Smooth muscle cell (in vitro differentiated cells): ENCODE results near the gene FRMD3. TPM values are rescaled to one million over a fixed set of nuclear protein-coding genes. Genes with fewer than 3 reads are reported as not detected.

Experiments used
- DNase-seq: peaks from one replicate; lab custom pipeline; 2025; ENCODE audit not compliant: unreplicated experiment; lab: John Stamatoyannopoulos, UW
- H2AFZ ChIP-seq: fragments of 200-600 bp; sonication (generic); 2 replicates; pipeline ENCODE4 v1.6.0; 2016; ENCODE audit warnings: antibody characterized with exemption, low read depth, mild to moderate bottlenecking
- H3F3A ChIP-seq: fragments of 200-600 bp; sonication (generic); 2 replicates; pipeline ENCODE4 v1.6.0; 2017; ENCODE audit warnings: antibody characterized with exemption, low read depth
- H3K27ac ChIP-seq: fragments of 200-600 bp; sonication (generic); 2 replicates; pipeline ENCODE4 v1.5.1; 2016; ENCODE audit warnings: low read depth, mild to moderate bottlenecking
- H3K27me3 ChIP-seq: fragments of 200-600 bp; sonication (generic); 2 replicates; pipeline ENCODE4 v1.6.1; 2016; ENCODE audit warnings: low read depth, mild to moderate bottlenecking
- H3K36me3 ChIP-seq: fragments of 200-600 bp; sonication (generic); 2 replicates; pipeline ENCODE4 v1.5.1; 2016; ENCODE audit warnings: low read depth
- H3K4me1 ChIP-seq: fragments of 200-600 bp; sonication (generic); 2 replicates; pipeline ENCODE4 v1.5.1; 2016; ENCODE audit warnings: low read depth
- H3K4me2 ChIP-seq: fragments of 200-600 bp; sonication (generic); 2 replicates; pipeline ENCODE4 v1.6.0; 2016; ENCODE audit warnings: mild to moderate bottlenecking
- H3K4me3 ChIP-seq: fragments of 200-600 bp; sonication (generic); 2 replicates; pipeline ENCODE4 v1.5.1; 2016; ENCODE audit warnings: mild to moderate bottlenecking
- H3K79me2 ChIP-seq: fragments of 200-600 bp; sonication (generic); 2 replicates; pipeline ENCODE4 v1.6.0; 2016; ENCODE audit warnings: low read depth, mild to moderate bottlenecking
- H3K9ac ChIP-seq: fragments of 200-600 bp; sonication (generic); 2 replicates; pipeline ENCODE4 v1.6.0; 2016; ENCODE audit warnings: low read depth
- H3K9me3 ChIP-seq: fragments of 200-600 bp; sonication (generic); replicated peaks from 2 replicates; pipeline ENCODE4 v1.5.1; 2016; ENCODE audit warnings: low read depth
- H4K20me1 ChIP-seq: fragments of 200-600 bp; sonication (generic); 2 replicates; pipeline ENCODE4 v1.6.0; 2016; ENCODE audit warnings: low read depth
- WGBS: methylation state at CpG from one replicate; pipeline ENCODE4 v1.1.7; 2016; ENCODE audit warnings: low lambda C conversion rate; 5-methylcytosine and 5-hydroxymethylcytosine counted together
- polyA plus RNA-seq: library from polyadenylated mRNA; unstranded; fragments of >200 nt; fragmentation: Nextera tagmentation; extraction: Ambion mirVana; gene quantifications from 2 replicates; pipeline ENCODE4 v1.2.1, GENCODE V29; 2016
- total RNA-seq: library from RNA; depleted of rRNA; stranded (reverse); fragments of >200 nt; gene quantifications from 2 replicates; pipeline ENCODE4 v1.2.3, GENCODE V29; 2014
- TF ChIP-seq, protein P1 (sequence below): fragments of 200-600 bp; sonication (generic); IDR thresholded peaks from 2 replicates; pipeline ENCODE4 v1.5.1; 2017; ENCODE audit warnings: borderline replicate concordance, mild to moderate bottlenecking, antibody characterized with exemption; ENCODE audit not compliant: insufficient read depth, poor library complexity, severe bottlenecking

The FRMD3 gene
- total and polyA plus RNA-seq, 2 experiments from 2014 or later, result 0.72 to 2.8 TPM

DNA sequence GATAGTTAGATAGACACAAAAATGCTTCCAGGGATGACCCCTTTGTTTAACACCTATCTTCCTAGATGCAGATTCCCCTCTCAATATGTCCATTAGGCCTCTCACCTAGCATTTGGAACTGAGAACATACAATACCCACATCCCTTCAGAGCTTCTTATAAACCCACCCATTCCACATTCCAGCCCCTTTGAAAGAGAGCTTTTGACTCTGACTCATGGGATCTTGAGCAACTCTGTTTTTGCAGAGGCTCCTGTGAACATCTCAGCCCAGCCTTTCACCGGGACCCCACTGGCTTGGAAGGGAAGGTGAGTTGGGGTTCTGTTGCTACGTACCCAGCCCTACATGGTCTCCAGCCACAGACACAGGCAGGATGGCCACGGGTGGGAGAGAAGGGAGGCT, 195.5 kb downstream of the FRMD3 start:
- Histone ChIP-seq H4K20me1 (no peaks in the 10 kb centered on the region), H2AFZ (no peak overlapping the region), H3K36me3 (no peaks in the 10 kb centered on the region), H3F3A (no peaks in the 10 kb centered on the region), H3K9ac (no peak overlapping the region), H3K9me3 (no peaks in the 10 kb centered on the region), H3K27ac (no peak overlapping the region), H3K4me1 (peaks cover 5% of the 10 kb centered on the region), H3K4me2 (no peak overlapping the region), H3K79me2 (no peaks in the 10 kb centered on the region), H3K27me3 (no peaks in the 10 kb centered on the region), H3K4me3 (no peak overlapping the region)
- 84% methylated on average over 3 of the region's 3 CpGs for WGBS
- TF ChIP-seq, protein P1, sequence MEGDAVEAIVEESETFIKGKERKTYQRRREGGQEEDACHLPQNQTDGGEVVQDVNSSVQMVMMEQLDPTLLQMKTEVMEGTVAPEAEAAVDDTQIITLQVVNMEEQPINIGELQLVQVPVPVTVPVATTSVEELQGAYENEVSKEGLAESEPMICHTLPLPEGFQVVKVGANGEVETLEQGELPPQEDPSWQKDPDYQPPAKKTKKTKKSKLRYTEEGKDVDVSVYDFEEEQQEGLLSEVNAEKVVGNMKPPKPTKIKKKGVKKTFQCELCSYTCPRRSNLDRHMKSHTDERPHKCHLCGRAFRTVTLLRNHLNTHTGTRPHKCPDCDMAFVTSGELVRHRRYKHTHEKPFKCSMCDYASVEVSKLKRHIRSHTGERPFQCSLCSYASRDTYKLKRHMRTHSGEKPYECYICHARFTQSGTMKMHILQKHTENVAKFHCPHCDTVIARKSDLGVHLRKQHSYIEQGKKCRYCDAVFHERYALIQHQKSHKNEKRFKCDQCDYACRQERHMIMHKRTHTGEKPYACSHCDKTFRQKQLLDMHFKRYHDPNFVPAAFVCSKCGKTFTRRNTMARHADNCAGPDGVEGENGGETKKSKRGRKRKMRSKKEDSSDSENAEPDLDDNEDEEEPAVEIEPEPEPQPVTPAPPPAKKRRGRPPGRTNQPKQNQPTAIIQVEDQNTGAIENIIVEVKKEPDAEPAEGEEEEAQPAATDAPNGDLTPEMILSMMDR, result no peak
- no peak for DNase-seq

DNA sequence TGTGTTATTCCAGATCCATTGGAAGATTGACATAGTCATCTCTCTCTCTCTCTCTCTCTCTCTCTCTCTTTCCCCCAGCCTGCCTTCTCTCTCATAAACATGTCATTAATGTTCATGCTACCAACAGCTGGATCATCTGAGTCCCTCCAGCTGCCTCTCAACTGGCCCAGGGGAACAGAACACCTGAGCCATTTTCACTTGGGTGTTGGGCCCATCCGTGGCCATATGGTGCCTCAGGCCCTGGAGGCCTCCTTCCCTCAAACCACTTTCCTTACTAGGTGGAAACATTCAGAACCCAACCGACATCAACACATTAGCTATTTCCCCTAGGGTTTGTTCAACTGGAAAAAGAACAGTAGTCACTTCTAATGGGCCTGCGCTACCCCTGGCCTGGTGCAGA, 196.2 kb downstream of the FRMD3 start:
- TF ChIP-seq, protein P1, result no peak
- Histone ChIP-seq H3K27me3 (no peaks in the 10 kb centered on the region), H4K20me1 (no peaks in the 10 kb centered on the region), H3K9me3 (no peaks in the 10 kb centered on the region), H3K79me2 (no peaks in the 10 kb centered on the region), H2AFZ (no peak overlapping the region), H3K4me3 (no peak overlapping the region), H3K36me3 (no peaks in the 10 kb centered on the region), H3K4me2 (no peak overlapping the region), H3K4me1 (peaks cover 5% of the 10 kb centered on the region), H3F3A (no peaks in the 10 kb centered on the region), H3K27ac (no peak overlapping the region), H3K9ac (no peak overlapping the region)
- DNase-seq, result no peak
- WGBS, result 93% methylated on average over 3 of the region's 3 CpGs

DNA sequence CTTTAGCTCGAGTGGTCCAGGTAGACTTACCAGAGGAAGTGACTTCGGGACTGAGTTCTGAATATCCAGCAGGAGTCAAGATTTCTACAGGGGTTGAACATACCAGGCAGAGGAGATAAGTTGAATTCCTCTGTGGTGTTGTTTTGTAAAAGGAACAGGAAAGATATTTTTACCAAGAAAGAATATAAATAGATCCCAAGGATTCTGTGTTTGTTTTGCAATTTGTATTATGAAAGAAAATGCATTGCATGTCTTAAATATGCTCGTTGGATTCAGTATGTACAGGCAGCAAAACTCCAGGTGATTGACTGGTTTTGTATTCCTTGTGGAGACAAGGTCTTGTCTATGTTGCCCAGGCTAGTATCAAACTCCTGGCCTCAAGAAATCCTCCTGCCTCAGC, 197.8 kb downstream of the FRMD3 start:
- H4K20me1 ChIP-seq, result no peaks in the 10 kb centered on the region
- no peaks in the 10 kb centered on the region for H3K9me3 ChIP-seq
- DNase-seq, result no peak
- H3K9ac ChIP-seq, result no peak overlapping the region
- no peak overlapping the region for H2AFZ ChIP-seq
- no peak overlapping the region for H3K4me2 ChIP-seq
- H3K79me2 ChIP-seq, result no peaks in the 10 kb centered on the region
- H3K4me1 ChIP-seq, result peaks cover 5% of the 10 kb centered on the region
- no peak overlapping the region for H3K27ac ChIP-seq
- H3F3A ChIP-seq, result no peaks in the 10 kb centered on the region
- no peaks in the 10 kb centered on the region for H3K36me3 ChIP-seq
- H3K4me3 ChIP-seq, result no peak overlapping the region
- H3K27me3 ChIP-seq, result no peaks in the 10 kb centered on the region
- 95% methylated on average over 3 of the region's 3 CpGs for WGBS
- TF ChIP-seq, protein P1, result no peak

DNA sequence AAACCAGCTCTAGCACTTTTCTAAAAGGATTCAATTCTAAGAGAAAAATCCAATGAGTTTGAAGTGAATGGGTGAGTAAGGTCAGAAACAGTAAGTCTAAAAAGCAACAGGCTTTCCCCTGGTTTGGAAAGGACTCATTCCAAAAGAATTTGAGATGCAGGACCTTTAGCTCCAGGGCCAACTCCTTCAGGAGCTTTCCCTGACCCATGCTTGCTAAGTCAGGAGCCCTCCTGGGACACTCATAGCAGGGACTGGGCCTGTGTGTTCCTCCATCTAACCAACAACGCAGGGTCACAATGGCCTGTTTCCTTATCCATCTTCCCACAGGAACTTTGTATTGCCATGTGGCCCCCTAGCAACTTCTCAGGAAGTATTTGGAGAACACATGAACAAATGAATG, 198.8 kb downstream of the FRMD3 start:
- Histone ChIP-seq H3K4me2 (no peak overlapping the region), H3K9ac (no peak overlapping the region), H3K27me3 (no peaks in the 10 kb centered on the region), H3K4me1 (peaks cover 5% of the 10 kb centered on the region), H4K20me1 (no peaks in the 10 kb centered on the region), H3F3A (no peaks in the 10 kb centered on the region), H3K4me3 (no peak overlapping the region), H3K9me3 (no peaks in the 10 kb centered on the region), H3K27ac (no peak overlapping the region), H2AFZ (no peak overlapping the region), H3K79me2 (no peaks in the 10 kb centered on the region), H3K36me3 (no peaks in the 10 kb centered on the region)
- no peak for DNase-seq
- 94% methylated on average over 1 of the region's 1 CpG for WGBS
- TF ChIP-seq, protein P1, result no peak
